Neural cell (in vitro differentiated cells): ENCODE results near the gene RPL22. TPM values are rescaled to one million over a fixed set of nuclear protein-coding genes. Genes with fewer than 3 reads are reported as not detected.

Experiments
- H2AFZ ChIP-seq: fragments of 200-600, 300-800 bp; sonication (generic), shearing (Covaris generic); 2 replicates; pipeline ENCODE4 v1.6.0; 2014; ENCODE audit warnings: low read depth, mild to moderate bottlenecking, antibody characterized with exemption, low read length, moderate library complexity
- H3F3A ChIP-seq: fragments of 200-600 bp; shearing (Covaris generic); 2 replicates; pipeline ENCODE4 v1.6.1; 2016; ENCODE audit warnings: mild to moderate bottlenecking, moderate library complexity, mixed read lengths, antibody characterized with exemption, low read length; ENCODE audit not compliant: insufficient read depth, poor library complexity, severe bottlenecking
- H3K27ac ChIP-seq: fragments of 200-600, 300-800 bp; sonication (generic), shearing (Covaris generic); 2 replicates; pipeline ENCODE4 v1.5.1; 2014; ENCODE audit warnings: mild to moderate bottlenecking, low read length, moderate library complexity
- H3K27me3 ChIP-seq: fragments of 300-800, 200-600 bp; sonication (generic), shearing (Covaris generic); 2 replicates; pipeline ENCODE4 v1.6.0; 2014; ENCODE audit warnings: mild to moderate bottlenecking, low read depth, low read length, moderate library complexity; ENCODE audit not compliant: insufficient read depth
- H3K36me3 ChIP-seq: fragments of 300-800, 200-600 bp; sonication (generic), shearing (Covaris generic); 2 replicates; pipeline ENCODE4 v1.5.1; 2014; ENCODE audit warnings: mild to moderate bottlenecking, antibody characterized with exemption, low read length, moderate library complexity; ENCODE audit not compliant: insufficient read depth
- H3K4me2 ChIP-seq: fragments of 300-800, 200-600 bp; sonication (generic), shearing (Covaris generic); 2 replicates; pipeline ENCODE4 v1.6.0; 2014; ENCODE audit warnings: mild to moderate bottlenecking, low read length
- H3K4me3 ChIP-seq: fragments of 300-800, 200-600 bp; sonication (generic), shearing (Covaris generic); 2 replicates; pipeline ENCODE4 v1.5.1; 2014; ENCODE audit warnings: mild to moderate bottlenecking, low read length, moderate library complexity
- H3K79me2 ChIP-seq: fragments of 200-600 bp; shearing (Covaris generic); replicated peaks from 2 replicates; pipeline ENCODE4 v1.6.0; 2014; ENCODE audit warnings: mild to moderate bottlenecking, low read length, moderate library complexity; ENCODE audit not compliant: insufficient read depth
- H3K9ac ChIP-seq: fragments of 300-800, 200-600 bp; sonication (generic), shearing (Covaris generic); 2 replicates; pipeline ENCODE4 v1.6.1; 2016; ENCODE audit warnings: mild to moderate bottlenecking, low read length, mixed read lengths
- H3K9me2 ChIP-seq: fragments of 200-600 bp; shearing (Covaris generic); 2 replicates; pipeline ENCODE4 v1.6.1; 2016; ENCODE audit warnings: mild to moderate bottlenecking, low read length, mixed read lengths; ENCODE audit not compliant: insufficient read depth
- H3K9me3 ChIP-seq: fragments of 200-600, 300-800 bp; sonication (generic), shearing (Covaris generic); 2 replicates; pipeline ENCODE4 v1.6.1; 2016; ENCODE audit warnings: mild to moderate bottlenecking, mixed run types, low read length, moderate library complexity, mixed read lengths
- H4K20me1 ChIP-seq: fragments of 200-600 bp; shearing (Covaris generic); 2 replicates; pipeline ENCODE4 v1.6.1; 2016; ENCODE audit warnings: mild to moderate bottlenecking, mixed run types; ENCODE audit not compliant: insufficient read depth
- EP300 ChIP-seq: fragments of 450-650 bp; conservative IDR thresholded peaks from 2 replicates; pipeline ENCODE4 v1.6.1; 2014; ENCODE audit warnings: antibody characterized with exemption, mild to moderate bottlenecking, moderate library complexity; ENCODE audit not compliant: poor library complexity, severe bottlenecking
- EZH2 ChIP-seq: fragments of 200-600, 300-800 bp; shearing (Covaris generic), sonication (generic); IDR thresholded peaks from 2 replicates; pipeline ENCODE4 v1.6.1; 2014; ENCODE audit warnings: antibody characterized with exemption, low read length, borderline replicate concordance, mild to moderate bottlenecking; ENCODE audit not compliant: insufficient read depth, poor library complexity, severe bottlenecking
- MXI1 ChIP-seq: fragments of 450-650 bp; conservative IDR thresholded peaks from 2 replicates; pipeline ENCODE4 v1.6.1; 2014; ENCODE audit warnings: antibody characterized with exemption, mild to moderate bottlenecking; ENCODE audit not compliant: poor library complexity, severe bottlenecking
- POLR2AphosphoS5 ChIP-seq: IDR thresholded peaks from 2 replicates; pipeline ENCODE4 v1.6.1; 2012
- RAD21 ChIP-seq: fragments of 450-650 bp; conservative IDR thresholded peaks from 2 replicates; pipeline ENCODE4 v1.6.1; 2014; ENCODE audit warnings: antibody characterized with exemption, mild to moderate bottlenecking, moderate library complexity
- SMC3 ChIP-seq: fragments of 450-650 bp; conservative IDR thresholded peaks from 2 replicates; pipeline ENCODE4 v1.6.1; 2014; ENCODE audit warnings: antibody characterized with exemption, mild to moderate bottlenecking, moderate library complexity; ENCODE audit not compliant: poor library complexity
- TAF1 ChIP-seq: IDR thresholded peaks from 2 replicates; pipeline ENCODE4 v1.6.1; 2012; ENCODE audit warnings: low read depth
- polyA plus RNA-seq: library from polyadenylated mRNA; depleted of rRNA; stranded (reverse); fragments of >200 nt; gene quantifications from 2 replicates; pipeline ENCODE4 v1.2.3, GENCODE V29; 2014
- TF ChIP-seq, protein P1 (sequence below): fragments of 450-650 bp; IDR thresholded peaks from 2 replicates; pipeline ENCODE4 v1.5.1; 2014; ENCODE audit warnings: antibody characterized with exemption, mild to moderate bottlenecking, moderate library complexity; ENCODE audit not compliant: poor library complexity, severe bottlenecking
- TF ChIP-seq, protein P2 (sequence below): IDR thresholded peaks from 2 replicates; pipeline ENCODE4 v1.6.1; 2012; ENCODE audit warnings: borderline replicate concordance

Gene RPL22
- polyA plus RNA-seq, 1 donor from 2014 or later: 294 TPM

DNA sequence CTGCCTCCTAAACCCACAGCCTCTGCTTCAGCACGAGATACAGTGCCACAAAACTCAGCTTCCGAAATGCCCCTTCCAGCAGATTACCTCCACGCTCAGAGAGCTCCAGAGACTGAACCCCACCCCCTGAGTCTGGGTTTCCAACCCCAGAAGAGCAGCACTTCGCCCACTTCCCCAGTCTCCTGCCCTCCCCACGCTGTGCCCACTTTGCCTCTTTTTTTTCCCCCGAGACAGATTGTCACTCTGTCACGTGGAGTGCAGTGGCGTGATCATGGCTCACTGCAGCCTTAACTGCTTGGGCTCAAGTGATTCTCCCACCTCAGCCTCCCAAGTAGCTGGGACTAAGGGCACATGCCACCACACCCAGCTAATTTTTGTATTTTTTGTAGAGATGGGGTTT lies 26.3 kb upstream of the RPL22 start:
- H3K4me3 ChIP-seq: no peak overlapping the region

DNA sequence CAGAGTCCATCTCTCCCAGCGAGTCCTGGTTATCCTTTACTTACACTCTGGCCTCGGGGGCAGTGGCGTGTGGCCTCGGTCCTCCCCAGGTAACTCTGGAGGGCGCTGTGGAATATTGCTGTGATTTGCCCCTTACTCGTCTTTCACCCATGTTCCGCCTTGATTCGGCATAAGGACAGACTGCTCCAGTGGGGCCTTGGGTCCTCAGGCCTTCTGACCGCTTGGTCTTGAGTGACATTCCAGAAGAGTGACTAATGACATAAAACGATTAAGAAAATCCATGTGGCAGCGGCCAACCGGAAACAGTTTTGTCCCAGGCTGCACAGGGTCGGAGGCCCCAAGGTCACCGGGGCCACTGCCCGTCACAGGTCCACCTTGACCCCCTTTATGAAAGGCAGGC lies 25.3 kb upstream of the RPL22 start:
- no peaks in the 10 kb centered on the region for H3K36me3 ChIP-seq
- H3K9me3 ChIP-seq: no peaks in the 10 kb centered on the region
- H2AFZ ChIP-seq: no peak overlapping the region
- H3F3A ChIP-seq: no peaks in the 10 kb centered on the region
- no peaks in the 10 kb centered on the region for H3K9me2 ChIP-seq
- no peak overlapping the region for H3K27ac ChIP-seq
- H3K9ac ChIP-seq: no peak overlapping the region
- no peak overlapping the region for H3K4me2 ChIP-seq
- no peak overlapping the region for H3K4me3 ChIP-seq
- no peak for TF ChIP-seq RAD21
- TF ChIP-seq, protein P1, sequence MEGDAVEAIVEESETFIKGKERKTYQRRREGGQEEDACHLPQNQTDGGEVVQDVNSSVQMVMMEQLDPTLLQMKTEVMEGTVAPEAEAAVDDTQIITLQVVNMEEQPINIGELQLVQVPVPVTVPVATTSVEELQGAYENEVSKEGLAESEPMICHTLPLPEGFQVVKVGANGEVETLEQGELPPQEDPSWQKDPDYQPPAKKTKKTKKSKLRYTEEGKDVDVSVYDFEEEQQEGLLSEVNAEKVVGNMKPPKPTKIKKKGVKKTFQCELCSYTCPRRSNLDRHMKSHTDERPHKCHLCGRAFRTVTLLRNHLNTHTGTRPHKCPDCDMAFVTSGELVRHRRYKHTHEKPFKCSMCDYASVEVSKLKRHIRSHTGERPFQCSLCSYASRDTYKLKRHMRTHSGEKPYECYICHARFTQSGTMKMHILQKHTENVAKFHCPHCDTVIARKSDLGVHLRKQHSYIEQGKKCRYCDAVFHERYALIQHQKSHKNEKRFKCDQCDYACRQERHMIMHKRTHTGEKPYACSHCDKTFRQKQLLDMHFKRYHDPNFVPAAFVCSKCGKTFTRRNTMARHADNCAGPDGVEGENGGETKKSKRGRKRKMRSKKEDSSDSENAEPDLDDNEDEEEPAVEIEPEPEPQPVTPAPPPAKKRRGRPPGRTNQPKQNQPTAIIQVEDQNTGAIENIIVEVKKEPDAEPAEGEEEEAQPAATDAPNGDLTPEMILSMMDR: no peak
- TF ChIP-seq EP300: no peak
- no peak for TF ChIP-seq MXI1
- TF ChIP-seq SMC3: no peak
- TF ChIP-seq TAF1: no peak
- no peak for TF ChIP-seq POLR2AphosphoS5
- TF ChIP-seq EZH2: no peak
- TF ChIP-seq, protein P2, sequence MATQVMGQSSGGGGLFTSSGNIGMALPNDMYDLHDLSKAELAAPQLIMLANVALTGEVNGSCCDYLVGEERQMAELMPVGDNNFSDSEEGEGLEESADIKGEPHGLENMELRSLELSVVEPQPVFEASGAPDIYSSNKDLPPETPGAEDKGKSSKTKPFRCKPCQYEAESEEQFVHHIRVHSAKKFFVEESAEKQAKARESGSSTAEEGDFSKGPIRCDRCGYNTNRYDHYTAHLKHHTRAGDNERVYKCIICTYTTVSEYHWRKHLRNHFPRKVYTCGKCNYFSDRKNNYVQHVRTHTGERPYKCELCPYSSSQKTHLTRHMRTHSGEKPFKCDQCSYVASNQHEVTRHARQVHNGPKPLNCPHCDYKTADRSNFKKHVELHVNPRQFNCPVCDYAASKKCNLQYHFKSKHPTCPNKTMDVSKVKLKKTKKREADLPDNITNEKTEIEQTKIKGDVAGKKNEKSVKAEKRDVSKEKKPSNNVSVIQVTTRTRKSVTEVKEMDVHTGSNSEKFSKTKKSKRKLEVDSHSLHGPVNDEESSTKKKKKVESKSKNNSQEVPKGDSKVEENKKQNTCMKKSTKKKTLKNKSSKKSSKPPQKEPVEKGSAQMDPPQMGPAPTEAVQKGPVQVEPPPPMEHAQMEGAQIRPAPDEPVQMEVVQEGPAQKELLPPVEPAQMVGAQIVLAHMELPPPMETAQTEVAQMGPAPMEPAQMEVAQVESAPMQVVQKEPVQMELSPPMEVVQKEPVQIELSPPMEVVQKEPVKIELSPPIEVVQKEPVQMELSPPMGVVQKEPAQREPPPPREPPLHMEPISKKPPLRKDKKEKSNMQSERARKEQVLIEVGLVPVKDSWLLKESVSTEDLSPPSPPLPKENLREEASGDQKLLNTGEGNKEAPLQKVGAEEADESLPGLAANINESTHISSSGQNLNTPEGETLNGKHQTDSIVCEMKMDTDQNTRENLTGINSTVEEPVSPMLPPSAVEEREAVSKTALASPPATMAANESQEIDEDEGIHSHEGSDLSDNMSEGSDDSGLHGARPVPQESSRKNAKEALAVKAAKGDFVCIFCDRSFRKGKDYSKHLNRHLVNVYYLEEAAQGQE: no peak
- H3K27me3 ChIP-seq: no peaks in the 10 kb centered on the region
- H4K20me1 ChIP-seq: no peaks in the 10 kb centered on the region
- no peaks in the 10 kb centered on the region for H3K79me2 ChIP-seq

More for the DNA sequence above, 26.3 kb upstream of the RPL22 start:
- H3K9ac ChIP-seq: no peak overlapping the region
- no peaks in the 10 kb centered on the region for H3K9me3 ChIP-seq
- H2AFZ ChIP-seq: no peak overlapping the region
- no peaks in the 10 kb centered on the region for H4K20me1 ChIP-seq
- no peak overlapping the region for H3K4me2 ChIP-seq
- H3K27ac ChIP-seq: no peak overlapping the region
- no peaks in the 10 kb centered on the region for H3F3A ChIP-seq
- H3K79me2 ChIP-seq: no peaks in the 10 kb centered on the region
- no peak for TF ChIP-seq EP300
- TF ChIP-seq MXI1: no peak
- no peak for TF ChIP-seq TAF1
- no peak for TF ChIP-seq SMC3
- TF ChIP-seq, protein P2: no peak
- TF ChIP-seq RAD21: no peak
- no peak for TF ChIP-seq EZH2
- TF ChIP-seq, protein P1: no peak
- no peak for TF ChIP-seq POLR2AphosphoS5
- no peaks in the 10 kb centered on the region for H3K9me2 ChIP-seq
- no peaks in the 10 kb centered on the region for H3K36me3 ChIP-seq
- H3K27me3 ChIP-seq: no peaks in the 10 kb centered on the region
